ENCODE measurements around the gene RPL5. TPM values are rescaled to one million over a fixed set of nuclear protein-coding genes. Genes with fewer than 3 reads are reported as not detected.
A peak's percentile ranks its signal among the peaks of the same experiment; 100 is the strongest.

Gene RPL5
- total and polyA plus RNA-seq, 10 donors: 725 to 3,739 (median 1,367) TPM

GRCh38 chr1:92877792-92878191, 46.0 kb downstream of the RPL5 start:
- intact Hi-C loops (cut with DNase I; ENCODE audit: low total_unique reads): no loop called here
- H3K27me3 ChIP-seq (replicated peaks in 1 of 7): no peaks in the 10 kb centered on the region
- peaks cover 0 to 3% (median 3%) of the 10 kb centered on the region in 8 donors for H3K9me3 ChIP-seq
- 67 to 75% (median 69%) methylated on average over 4 of the region's 4 CpGs for WGBS, 5 donors
- DNase-seq: no peak
- H3K36me3 ChIP-seq: peaks cover 0 to 20% (median 0%) of the 10 kb centered on the region in 6 donors
- no peak for TF ChIP-seq POLR2A (IDR thresholded peaks at IDR 0.05)
- TF ChIP-seq POLR2AphosphoS5 (IDR thresholded peaks at IDR 0.05): no peak
- no peak for TF ChIP-seq CTCF (IDR thresholded peaks at IDR 0.05 in 8 of 11, conservative IDR thresholded peaks at IDR 0.05 in 3 of 11)
- peak overlapping the region in 5 of 8 donors; percentile 11 to 63 (median 40) for H3K27ac ChIP-seq
- no peak overlapping the region for H3K4me3 ChIP-seq
- peaks cover 7 to 44% (median 27%) of the 10 kb centered on the region in 6 donors for H3K4me1 ChIP-seq

- no peak for TF ChIP-seq CTCF (IDR thresholded peaks at IDR 0.05 in 8 of 11, conservative IDR thresholded peaks at IDR 0.05 in 3 of 11)
- TF ChIP-seq POLR2A (IDR thresholded peaks at IDR 0.05): no peak
- no peak for TF ChIP-seq POLR2AphosphoS5 (IDR thresholded peaks at IDR 0.05)
- intact Hi-C loops (cut with DNase I; ENCODE audit: low total_unique reads): no loop called here
- Histone ChIP-seq H3K9me3 (no peaks in the 10 kb centered on the region), H3K27me3 (replicated peaks in 1 of 7) (no peaks in the 10 kb centered on the region), H3K27ac (peak overlapping the region in 1 of 8 donors; percentile 5), H3K4me3 (no peak overlapping the region), H3K4me1 (peaks cover 15 to 59% (median 38%) of the 10 kb centered on the region in 6 donors), H3K36me3 (peaks cover 0 to 8% (median 0%) of the 10 kb centered on the region in 6 donors)
- no peak for DNase-seq
- 85 to 91% (median 88%) methylated on average over 4 of the region's 4 CpGs for WGBS, 5 donors
Measured at GRCh38 chr1:92879316-92879968, 47.6 kb downstream of the RPL5 start.

- intact Hi-C loops (cut with DNase I; ENCODE audit: low total_unique reads): no loop called here
- no peak overlapping the region for H3K27ac ChIP-seq
- DNase-seq: no peak
- H3K36me3 ChIP-seq: no peaks in the 10 kb centered on the region
- no peaks in the 10 kb centered on the region for H3K27me3 ChIP-seq (replicated peaks in 1 of 7)
- TF ChIP-seq CTCF (IDR thresholded peaks at IDR 0.05 in 8 of 11, conservative IDR thresholded peaks at IDR 0.05 in 3 of 11): no peak
- TF ChIP-seq POLR2AphosphoS5 (IDR thresholded peaks at IDR 0.05): no peak
- TF ChIP-seq POLR2A (IDR thresholded peaks at IDR 0.05): no peak
- H3K9me3 ChIP-seq: no peaks in the 10 kb centered on the region
- peaks cover 15 to 56% (median 38%) of the 10 kb centered on the region in 6 donors for H3K4me1 ChIP-seq
- 88 to 95% (median 94%) methylated on average over 3 of the region's 3 CpGs for WGBS, 5 donors
- no peak overlapping the region for H3K4me3 ChIP-seq
Measured at GRCh38 chr1:92881391-92881790, 49.6 kb downstream of the RPL5 start.

GRCh38 chr1:92882819-92883218, 51.0 kb downstream of the RPL5 start:
- DNase-seq: no peak
- no peaks in the 10 kb centered on the region for H3K36me3 ChIP-seq
- H3K4me1 ChIP-seq: peaks cover 10 to 42% (median 26%) of the 10 kb centered on the region in 6 donors
- intact Hi-C loops (cut with DNase I; ENCODE audit: low total_unique reads): no loop called here
- no peak overlapping the region for H3K4me3 ChIP-seq
- no peaks in the 10 kb centered on the region for H3K27me3 ChIP-seq (replicated peaks in 1 of 7)
- no peaks in the 10 kb centered on the region for H3K9me3 ChIP-seq
- 0 to 18% (median 0%) methylated on average over 1 of the region's 1 CpG for WGBS, 5 donors
- H3K27ac ChIP-seq: peak overlapping the region in 4 of 8 donors; percentile 34 to 61 (median 44)
- peak in 3 of 11 experiments; percentile 21 to 43 (median 38) for TF ChIP-seq CTCF (IDR thresholded peaks at IDR 0.05 in 8 of 11, conservative IDR thresholded peaks at IDR 0.05 in 3 of 11)
- TF ChIP-seq POLR2AphosphoS5 (IDR thresholded peaks at IDR 0.05): no peak

All from spleen (tissue), 11 donors.